Loucy (cell line): ENCODE measurements around the gene ATE1.

Experiments
- CTCF ChIP-seq: fragments of 200-600 bp; sonication (generic); conservative IDR thresholded peaks from 2 replicates; pipeline ENCODE4 v1.5.1; 2014; ENCODE audit warnings: mild to moderate bottlenecking, antibody characterized with exemption, low read length
- EZH2phosphoT487 ChIP-seq: fragments of 200-600 bp; IDR thresholded peaks from 2 replicates; pipeline ENCODE4 v1.6.1; 2018; ENCODE audit warnings: antibody characterized with exemption, mild to moderate bottlenecking, moderate library complexity, borderline replicate concordance

DNA sequence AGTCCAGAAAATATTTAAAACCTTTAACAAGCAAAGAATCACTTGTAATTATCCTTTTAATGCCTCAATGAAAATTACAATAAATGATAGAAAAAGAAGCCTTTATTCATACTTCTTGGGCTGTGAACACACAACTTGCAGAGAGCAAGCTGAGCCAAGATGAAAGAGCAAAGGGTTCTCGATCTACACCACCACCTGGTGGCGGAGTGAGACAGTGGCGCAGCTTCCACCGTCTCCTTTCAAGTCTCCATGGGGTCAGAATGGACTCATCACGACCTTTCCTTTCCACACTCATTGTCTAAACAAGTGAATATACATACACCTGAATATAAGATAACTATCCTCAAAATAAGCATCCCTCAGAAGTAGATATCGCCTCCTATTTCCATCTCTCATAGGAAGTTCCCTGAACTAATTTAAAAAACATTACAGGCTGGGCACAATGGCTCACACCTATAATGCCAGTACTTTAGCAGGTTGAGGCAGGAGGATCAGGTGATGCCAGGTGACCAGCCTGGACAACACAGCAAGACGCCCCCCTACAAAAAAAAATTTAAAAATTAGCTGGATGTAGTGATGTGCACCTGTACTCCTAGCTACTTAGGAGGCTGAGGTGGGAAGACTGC is 40.7 kb downstream of the ATE1 start:
- TF ChIP-seq CTCF (peak; percentile 87), EZH2phosphoT487 (no peak)
